ENCODE data around the gene CD163L1. TPM values are rescaled to one million over a fixed set of nuclear protein-coding genes. Genes with fewer than 3 reads are reported as not detected.

Gene CD163L1
- total and polyA plus RNA-seq, 2 of the 8 experiments (the other 6 are each of a cell fraction or from before 2014, with no cell fraction given), result 0.11 to 0.22 TPM

DNA sequence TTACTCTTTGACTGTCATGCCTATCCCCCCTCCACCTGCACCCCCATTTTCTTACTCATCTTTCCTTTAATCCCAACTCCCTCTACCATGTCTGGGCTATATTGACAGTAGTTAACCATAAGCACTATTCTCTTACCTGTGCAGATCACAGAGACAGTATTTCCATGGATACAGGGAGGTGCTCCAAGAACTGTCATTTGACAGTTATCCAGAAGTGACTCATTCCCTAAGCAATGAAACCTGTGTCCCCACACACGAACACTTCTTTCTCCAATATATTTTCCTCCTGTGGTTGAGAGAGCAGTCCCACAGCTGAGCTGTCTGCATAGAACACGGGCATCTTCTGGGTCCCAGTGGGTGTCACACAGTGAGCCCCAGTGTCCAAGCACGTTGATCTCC, 68.8 kb downstream of the CD163L1 start:
- no peak overlapping the region for H2AK5ac ChIP-seq (ENCODE audit: low read depth, low read length)
- no peak overlapping the region for H2BK20ac ChIP-seq (ENCODE audit: low read length)
- H3K18ac ChIP-seq (ENCODE audit: extremely low read depth, low read length), result no peak overlapping the region
- H3K23me2 ChIP-seq (ENCODE audit: low read depth, low read length), result no peaks in the 10 kb centered on the region; the same call in 1 of the 2 replicates
- H2BK5ac ChIP-seq (ENCODE audit: low read depth, low read length), result no peak overlapping the region
- H4K5ac ChIP-seq (ENCODE audit: insufficient read length, low read depth, low read length), result no peak overlapping the region
- no peak overlapping the region for H3K9ac ChIP-seq (replicated peaks in 1 of 4; ENCODE audit: extremely low read depth in 1 of 4, low read depth in 3 of 4, low read length in 3 of 4)
- no peaks in the 10 kb centered on the region; a peak in 1 of 4 replicates for H3K9me3 ChIP-seq (ENCODE audit: insufficient read depth in 2 of 2, low read depth in 1 of 2, low read length in 1 of 2)
- TF ChIP-seq PHF8 (conservative IDR thresholded peaks at IDR 0.05; ENCODE audit: low read depth, low read length) (no peak), NRF1 (IDR thresholded peaks at IDR 0.05; ENCODE audit: low read depth, low read length) (no peak), CHD2 (IDR thresholded peaks at IDR 0.05; ENCODE audit: low read length) (no peak)
- H4K8ac ChIP-seq (ENCODE audit: extremely low read depth, insufficient read depth, low read length), result no peak overlapping the region
- no peak overlapping the region for H2BK12ac ChIP-seq (ENCODE audit: low read depth, low read length)
- H3K79me2 ChIP-seq (ENCODE audit: control insufficient read depth in 1 of 2, insufficient read depth in 2 of 2, low read length in 2 of 2), result no peaks in the 10 kb centered on the region
- no peak overlapping the region for H2BK15ac ChIP-seq (ENCODE audit: low read length)
- H3K14ac ChIP-seq (ENCODE audit: insufficient read length), result no peak overlapping the region
- H3K4me3 ChIP-seq (ENCODE audit: extremely low read depth in 1 of 4, insufficient read depth in 2 of 4, low read depth in 3 of 4, low read length in 4 of 4), result no peak overlapping the region
- no peak overlapping the region for H3K4ac ChIP-seq (replicated peaks; ENCODE audit: insufficient read length, low read depth, low read length)
- CTCF ChIA-PET (ENCODE audit: partially characterized antibody), result interaction anchor here (0.8 to 1.2 kb wide), 3 partner anchors 22 to 268 kb away, joined by 3 to 8 read pairs (median 3); no protein-coding TSS in a partner anchor
- no peak overlapping the region for H3K23ac ChIP-seq (ENCODE audit: insufficient read length)
- H2BK120ac ChIP-seq (replicated peaks; ENCODE audit: low read depth, low read length), result no peak overlapping the region
- H3K79me1 ChIP-seq (ENCODE audit: low read depth, low read length), result no peaks in the 10 kb centered on the region
- H3K36me3 ChIP-seq (ENCODE audit: control insufficient read depth in 2 of 4, insufficient read depth in 4 of 4, low read length in 3 of 4), result no peaks in the 10 kb centered on the region
- WGBS, 2 experiments (ENCODE audit: extremely low coverage in 1 of 2, insufficient coverage in 1 of 2, insufficient read length in 1 of 2, insufficient replicate concordance in 2 of 2, low coverage in 1 of 2, low lambda C conversion rate in 2 of 2, missing lambda C conversion rate in 1 of 2), result 81% methylated on average over 3 of the region's 3 CpGs; no CpG with 5 or more reads in 1 of the 2 experiments
- H3K4me1 ChIP-seq (replicated peaks in 1 of 4; ENCODE audit: control insufficient read depth in 3 of 4, insufficient read depth in 4 of 4, low read length in 3 of 4), result no peaks in the 10 kb centered on the region
- H2AFZ ChIP-seq (ENCODE audit: low read length), result no peak overlapping the region
- H3K56ac ChIP-seq (replicated peaks; ENCODE audit: insufficient read length, low read depth, low read length), result no peak overlapping the region
- H3K27me3 ChIP-seq (replicated peaks in 1 of 4; ENCODE audit: control insufficient read depth in 3 of 4, extremely low read depth in 1 of 4, insufficient read depth in 3 of 4, low read length in 3 of 4), result no peaks in the 10 kb centered on the region
- H3K4me2 ChIP-seq (ENCODE audit: insufficient read depth in 1 of 2, low read depth in 2 of 2, low read length in 2 of 2), result no peak overlapping the region
- no peaks in the 10 kb centered on the region for H4K20me1 ChIP-seq (replicated peaks in 1 of 2; ENCODE audit: control insufficient read depth in 1 of 2, insufficient read depth in 2 of 2, low read length in 2 of 2)
- no peak for FAIRE-seq
- POLR2A ChIA-PET (ENCODE audit: partially characterized antibody), result no interaction called here
- no peak overlapping the region for H4K91ac ChIP-seq (replicated peaks; ENCODE audit: insufficient read length, low read length)
- no peak overlapping the region for H3K27ac ChIP-seq (ENCODE audit: low read depth, low read length)
- DNase-seq (ENCODE audit: low read depth in 1 of 2, low spot score in 2 of 2), result no peak
